ENCODE results near the gene CEBPA.
A peak's percentile ranks its signal among the peaks of the same experiment; 100 is the strongest.

DNA sequence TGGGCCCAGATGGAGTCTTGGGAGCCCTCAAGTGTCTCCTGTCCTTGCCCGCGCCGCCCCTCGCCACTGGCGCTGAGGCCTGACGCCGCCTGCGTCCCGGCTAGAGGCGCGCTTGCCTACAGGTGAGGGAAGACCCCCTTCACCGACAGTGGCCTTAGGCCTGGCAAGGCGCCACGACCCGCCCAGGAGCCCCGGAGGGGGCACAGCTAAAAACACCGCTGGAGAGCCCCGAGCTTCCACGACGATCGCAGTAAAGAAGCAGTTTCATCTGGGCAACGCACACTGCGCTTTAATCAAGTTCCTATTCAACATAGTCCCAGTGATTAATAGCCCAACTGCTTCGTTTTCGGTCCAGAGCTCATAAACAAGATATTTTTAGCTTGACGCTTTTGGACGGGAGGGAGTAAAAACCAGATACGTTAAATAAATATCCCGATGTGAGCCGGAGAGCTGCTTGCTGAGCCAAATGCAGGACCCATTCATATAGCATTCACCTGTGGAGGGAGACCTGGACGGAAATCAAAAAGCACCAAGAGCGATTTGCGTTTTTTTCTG is 1.5 kb upstream of the CEBPA start:
- TF ChIP-seq, protein P1, sequence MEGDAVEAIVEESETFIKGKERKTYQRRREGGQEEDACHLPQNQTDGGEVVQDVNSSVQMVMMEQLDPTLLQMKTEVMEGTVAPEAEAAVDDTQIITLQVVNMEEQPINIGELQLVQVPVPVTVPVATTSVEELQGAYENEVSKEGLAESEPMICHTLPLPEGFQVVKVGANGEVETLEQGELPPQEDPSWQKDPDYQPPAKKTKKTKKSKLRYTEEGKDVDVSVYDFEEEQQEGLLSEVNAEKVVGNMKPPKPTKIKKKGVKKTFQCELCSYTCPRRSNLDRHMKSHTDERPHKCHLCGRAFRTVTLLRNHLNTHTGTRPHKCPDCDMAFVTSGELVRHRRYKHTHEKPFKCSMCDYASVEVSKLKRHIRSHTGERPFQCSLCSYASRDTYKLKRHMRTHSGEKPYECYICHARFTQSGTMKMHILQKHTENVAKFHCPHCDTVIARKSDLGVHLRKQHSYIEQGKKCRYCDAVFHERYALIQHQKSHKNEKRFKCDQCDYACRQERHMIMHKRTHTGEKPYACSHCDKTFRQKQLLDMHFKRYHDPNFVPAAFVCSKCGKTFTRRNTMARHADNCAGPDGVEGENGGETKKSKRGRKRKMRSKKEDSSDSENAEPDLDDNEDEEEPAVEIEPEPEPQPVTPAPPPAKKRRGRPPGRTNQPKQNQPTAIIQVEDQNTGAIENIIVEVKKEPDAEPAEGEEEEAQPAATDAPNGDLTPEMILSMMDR (IDR thresholded peaks at IDR 0.05) = no peak
- TF ChIP-seq POLR2AphosphoS5 (IDR thresholded peaks at IDR 0.05) = peak; percentile 65
- TF ChIP-seq POLR2A (IDR thresholded peaks at IDR 0.05) = no peak

All from prostate gland (tissue), 2 donors.